GM12878 (cell line): ENCODE measurements around the gene HOOK2. TPM values are rescaled to one million over a fixed set of nuclear protein-coding genes. Genes with fewer than 3 reads are reported as not detected.

Experiments used
- ATAC-seq: fragments of 200-7000 bp; cut with Tn5 transposase; 3 replicates; pipeline ENCODE4 v1.9.1; 2020; ENCODE audit warnings: mild to moderate bottlenecking, moderate library complexity
- BruUV-seq: library from RNA; stranded (reverse); fragments of 400-500 nt; replicated peaks from 2 replicates; lab custom pipeline; 2021; lab: Mats Ljungman, UMichigan
- CTCF ChIA-PET: fragments of 300-600 bp; sonication (Branson Sonifier 250); formaldehyde crosslinking; extraction: SDS; loops from one replicate; lab custom pipeline; 2021; ENCODE audit warnings: inconsistent platforms; lab: Yijun Ruan, JAX
- POLR2A ChIA-PET: fragments of 350-600 bp; formaldehyde crosslinking; extraction: SDS; loops from one replicate; lab custom pipeline; 2021; ENCODE audit warnings: inconsistent platforms; lab: Charles Lee
- RAD21 ChIA-PET: fragments of 300-600 bp; sonication (Branson Sonifier 250); formaldehyde crosslinking; loops from one replicate; lab custom pipeline; 2023; ENCODE audit warnings: antibody characterized with exemption; ENCODE audit not compliant: unreplicated experiment; lab: Charles Lee
- SMC1A ChIA-PET: fragments of 300-600 bp; sonication (Branson Sonifier 250); formaldehyde crosslinking; loops from one replicate; lab custom pipeline; 2023; ENCODE audit not compliant: unreplicated experiment, uncharacterized antibody; lab: Charles Lee
- DNase-seq: peaks from one replicate; pipeline ENCODE4 v3.0.0-alpha.2; 2011; ENCODE audit warnings: low read depth, low spot score
- FAIRE-seq: peaks from 3 replicates; lab custom pipeline; 2011; peaks lifted over from hg19 to GRCh38; lab: Jason Lieb, UNC
- H2AFZ ChIP-seq: 2 replicates; pipeline ENCODE4 v1.6.0; 2011; ENCODE audit warnings: low read depth, low read length, control low read depth; ENCODE audit not compliant: control insufficient read depth
- H3K27ac ChIP-seq: 2 replicates; pipeline ENCODE4 v1.5.1; 2011; ENCODE audit warnings: control low read depth; ENCODE audit not compliant: control insufficient read depth, insufficient read depth
- H3K27me3 ChIP-seq, 2 experiments: replicated peaks in 1 of 2; 2 replicates each; pipeline versions ENCODE4 v1.6.0 to v1.6.1; 2011; ENCODE audit warnings: low read length in 1 of 2; ENCODE audit not compliant: control insufficient read depth in 2 of 2, insufficient read depth in 2 of 2
- H3K36me3 ChIP-seq, 2 experiments: 2 replicates each; pipeline ENCODE4 v1.5.1; 2011; ENCODE audit warnings: low read length in 1 of 2; ENCODE audit not compliant: control insufficient read depth in 2 of 2, insufficient read depth in 2 of 2
- H3K4me1 ChIP-seq: 2 replicates; pipeline ENCODE4 v1.6.1; 2011; ENCODE audit warnings: mild to moderate bottlenecking, low read length, moderate library complexity, mixed read lengths; ENCODE audit not compliant: control insufficient read depth, insufficient read depth
- H3K4me2 ChIP-seq: 2 replicates; pipeline ENCODE4 v1.6.0; 2011; ENCODE audit warnings: control low read depth; ENCODE audit not compliant: control insufficient read depth, insufficient read depth
- H3K4me3 ChIP-seq: fragments of 200-600 bp; sonication (generic); 2 replicates; pipeline ENCODE4 v1.5.1; 2016
- H3K79me2 ChIP-seq: 2 replicates; pipeline ENCODE4 v1.6.0; 2011; ENCODE audit warnings: low read length; ENCODE audit not compliant: control insufficient read depth, insufficient read depth
- H3K9ac ChIP-seq: 2 replicates; pipeline ENCODE4 v1.8.0; 2011; ENCODE audit warnings: low read length, control low read depth, mixed read lengths; ENCODE audit not compliant: control insufficient read depth, insufficient read depth
- H3K9me3 ChIP-seq: replicated peaks from 3 replicates; pipeline ENCODE4 v1.5.1; 2011; ENCODE audit warnings: mild to moderate bottlenecking, low read length; ENCODE audit not compliant: control insufficient read depth, insufficient read depth
- H4K20me1 ChIP-seq: 2 replicates; pipeline ENCODE4 v1.6.0; 2011; ENCODE audit not compliant: control insufficient read depth, insufficient read depth
- CTCF ChIP-seq, 3 experiments: IDR thresholded peaks in 2 of 3; conservative IDR thresholded peaks in 1 of 3; 2 replicates each; pipeline ENCODE4 v1.5.1; 2011; ENCODE audit warnings: low read depth in 3 of 3, low read length in 3 of 3, mild to moderate bottlenecking in 3 of 3, control low read depth in 2 of 3, moderate library complexity in 2 of 3, inconsistent platforms in 1 of 3, mixed read lengths in 1 of 3; ENCODE audit not compliant: control insufficient read depth in 2 of 3, insufficient read depth in 1 of 3; ENCODE audit errors: extremely low read depth in 1 of 3
- ELK1 ChIP-seq: IDR thresholded peaks from 2 replicates; pipeline ENCODE4 v1.6.1; 2012; ENCODE audit warnings: low read depth, low read length, improper control_type of control experiment
- KDM1A ChIP-seq: fragments of 200-600 bp; sonication (generic); IDR thresholded peaks from 2 replicates; pipeline ENCODE4 v1.6.1; 2016; ENCODE audit warnings: borderline replicate concordance
- MEF2A ChIP-seq: IDR thresholded peaks from 2 replicates; pipeline ENCODE4 v1.6.1; 2011; ENCODE audit warnings: low read depth, mild to moderate bottlenecking, low read length, moderate library complexity; ENCODE audit not compliant: insufficient read depth
- NBN ChIP-seq: fragments of 450-650 bp; IDR thresholded peaks from 2 replicates; pipeline ENCODE4 v1.6.1; 2016
- POLR2AphosphoS5 ChIP-seq: IDR thresholded peaks from 2 replicates; pipeline ENCODE4 v1.6.1; 2011; ENCODE audit warnings: mild to moderate bottlenecking, low read length, inconsistent platforms
- SMC3 ChIP-seq: IDR thresholded peaks from 2 replicates; pipeline ENCODE4 v1.6.1; 2011; ENCODE audit warnings: low read length, improper control_type of control experiment, borderline replicate concordance
- WGBS: methylation state at CpG from one replicate; pipeline ENCODE4 v1.1.6; 2016; ENCODE audit warnings: low lambda C conversion rate; ENCODE audit not compliant: insufficient replicate concordance, insufficient coverage; ENCODE audit errors: missing lambda C conversion rate; 5-methylcytosine and 5-hydroxymethylcytosine counted together
- in situ Hi-C: fragments of 300-500 bp; cut with MboI; formaldehyde crosslinking; loops from 9 replicates; pipeline ENCODE4 v1.14.3; 2018; ENCODE audit warnings: mixed read lengths
- intact Hi-C: fragments of 100-400 bp; cut with micrococcal nuclease; formaldehyde crosslinking; loops from one replicate; pipeline ENCODE4 v1.14.2; 2022; ENCODE audit not compliant: unreplicated experiment
- polyA plus RNA-seq, 11 experiments: library from polyadenylated mRNA; depleted of rRNA in 4 of 11; unstranded in 6 of 11; stranded (reverse) in 5 of 11; fragments of >200 nt; fragmentation: Nextera tagmentation in 4 of 11; fragmentation: Illumina TruSeq in 1 of 11; extraction: Ambion mirVana in 4 of 11; extraction: Trizol in 1 of 11; gene quantifications; 1 replicate in 1 of 11; 2 replicates in 10 of 11; pipeline versions ENCODE4 v1.2.1 to v1.2.3, GENCODE V29; 2011 to 2016; ENCODE audit warnings: inconsistent platforms in 2 of 11, missing spikeins in 2 of 11, low read depth in 1 of 11
- total RNA-seq, 4 experiments: library from RNA; depleted of rRNA in 3 of 4; stranded (reverse); fragments of >200 nt in 3 of 4; fragmentation: Illumina TruSeq in 1 of 4; extraction: Trizol in 1 of 4; gene quantifications; 2 replicates each; pipeline versions ENCODE4 v1.2.1 to v1.2.3, GENCODE V29; 2013 to 2021

The HOOK2 gene
- total and polyA plus RNA-seq, 10 of the 15 experiments (the other 5 are each of a cell fraction or from before 2014, with no cell fraction given), result 1.5 to 9.6 (median 6.2) TPM

GRCh38 chr19:12752056-12752781 is 23.1 kb downstream of the HOOK2 start:
- peaks cover 0 to 3% of the 10 kb centered on the region in 2 experiments; a peak in 2 of 4 replicates for H3K36me3 ChIP-seq
- TF ChIP-seq POLR2AphosphoS5 (no peak), NBN (no peak), SMC3 (no peak), MEF2A (no peak), ELK1 (no peak), CTCF (IDR thresholded peaks at IDR 0.05 in 2 of 3, conservative IDR thresholded peaks at IDR 0.05 in 1 of 3; ENCODE audit: control insufficient read depth in 2 of 3, extremely low read depth in 1 of 3, insufficient read depth in 1 of 3, low read depth in 3 of 3, low read length in 3 of 3) (no peak), KDM1A (no peak)
- TF ChIP-seq, all 136 proteins: peak for 0
- no peaks in the 10 kb centered on the region for H4K20me1 ChIP-seq
- H3K27me3 ChIP-seq, result no peaks in the 10 kb centered on the region
- no peak for ATAC-seq
- H3K9me3 ChIP-seq, result peaks cover 8% of the 10 kb centered on the region; the same call in 1 of the 3 replicates
- no peak for FAIRE-seq
- BruUV-seq, result no TSS peak
- no peak overlapping the region for H2AFZ ChIP-seq
- ChIA-PET RAD21 (interaction anchor here (1.2 kb wide), 1 partner anchor 44 kb away, joined by 4 read pairs; no protein-coding TSS in a partner anchor), CTCF (interaction anchor here (0.6 to 1.3 kb wide), 6 partner anchors 8 to 226 kb away, joined by 3 to 7 read pairs (median 3); no protein-coding TSS in a partner anchor), SMC1A (no interaction called here), POLR2A (interaction anchor here (0.6 kb wide), 2 partner anchors 40 to 685 kb away, joined by 5 to 6 read pairs; no protein-coding TSS in a partner anchor)
- H3K9ac ChIP-seq, result no peak overlapping the region
- in situ Hi-C loops (no loop called here), intact Hi-C loops (no loop called here)
- 33% methylated on average over 23 of the region's 23 CpGs for WGBS
- no peak for DNase-seq
- H3K27ac ChIP-seq, result no peak overlapping the region
- H3K79me2 ChIP-seq, result no peaks in the 10 kb centered on the region
- no peak overlapping the region for H3K4me3 ChIP-seq
- H3K4me2 ChIP-seq, result no peak overlapping the region
- H3K4me1 ChIP-seq, result no peaks in the 10 kb centered on the region
